Spleen (tissue), 7 donors: ENCODE data around the gene OR6B1.

Experiments used
- POLR2A ChIP-seq, 3 donors: fragments of 450-650 bp; IDR thresholded peaks; one replicate each; pipeline ENCODE4 v1.5.1; 2017; ENCODE audit warnings: antibody characterized with exemption in 3 of 3, mild to moderate bottlenecking in 1 of 3
- POLR2AphosphoS5 ChIP-seq, 3 donors: sonication (generic); formaldehyde crosslinking; IDR thresholded peaks; one replicate each; pipeline ENCODE4 v1.5.1; 2017; ENCODE audit warnings: antibody characterized with exemption in 3 of 3
- TF ChIP-seq, protein P1 (sequence below), 11 experiments: fragments of 200-600 bp in 7 of 11; fragments of 450-650 bp in 4 of 11; sonication (generic) in 4 of 11; IDR thresholded peaks in 8 of 11; conservative IDR thresholded peaks in 3 of 11; 1 replicate in 7 of 11; 2 replicates in 4 of 11; pipeline versions ENCODE4 v1.4.0 to v1.8.0; 2016 to 2021; ENCODE audit warnings: antibody characterized with exemption in 11 of 11, inconsistent platforms in 4 of 11, mild to moderate bottlenecking in 1 of 11
- donor health status: DM: no; HTN: no; CAD: no; lungs with moderate emphysema.
- donor health status: DM: no; HTN: no; CAD: no.
- donor health status: DM: no; HTN: no; CAD: no.

DNA sequence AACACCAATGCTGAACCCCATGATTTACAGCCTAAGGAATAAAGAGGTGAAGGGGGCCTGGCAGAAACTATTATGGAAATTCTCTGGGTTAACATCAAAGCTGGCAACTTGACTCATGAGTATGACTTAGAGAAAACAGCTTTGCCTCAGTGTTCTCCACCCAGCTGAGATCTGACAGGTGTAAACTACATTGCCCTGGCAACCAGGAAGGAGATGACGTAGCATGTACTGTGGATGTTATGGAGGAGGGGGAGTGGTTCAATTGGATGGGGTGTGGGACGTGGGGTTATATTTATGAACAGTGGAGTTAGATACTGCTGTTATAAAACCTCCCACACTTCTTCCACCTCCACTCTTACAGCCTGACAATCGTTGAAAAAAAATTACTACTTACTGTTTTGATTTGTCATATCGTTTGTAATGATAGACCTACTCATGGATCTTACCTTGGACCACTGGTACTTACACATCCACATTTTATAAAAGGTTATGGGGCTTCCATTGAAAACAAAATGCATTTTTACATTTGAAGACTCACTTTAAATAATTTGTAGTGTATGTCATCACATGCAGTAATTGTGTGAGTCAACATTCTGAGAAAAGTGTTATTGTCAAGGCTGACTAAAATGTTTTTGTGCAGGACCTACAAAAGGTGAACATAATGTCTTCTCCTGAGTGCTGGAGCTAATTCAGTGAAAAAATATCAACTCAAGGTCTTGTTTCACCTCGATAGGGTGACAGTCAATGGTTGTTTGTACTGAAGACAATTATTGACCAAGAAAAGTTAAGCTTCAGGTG, 39.1 kb upstream of the OR6B1 start:
- TF ChIP-seq, protein P1, sequence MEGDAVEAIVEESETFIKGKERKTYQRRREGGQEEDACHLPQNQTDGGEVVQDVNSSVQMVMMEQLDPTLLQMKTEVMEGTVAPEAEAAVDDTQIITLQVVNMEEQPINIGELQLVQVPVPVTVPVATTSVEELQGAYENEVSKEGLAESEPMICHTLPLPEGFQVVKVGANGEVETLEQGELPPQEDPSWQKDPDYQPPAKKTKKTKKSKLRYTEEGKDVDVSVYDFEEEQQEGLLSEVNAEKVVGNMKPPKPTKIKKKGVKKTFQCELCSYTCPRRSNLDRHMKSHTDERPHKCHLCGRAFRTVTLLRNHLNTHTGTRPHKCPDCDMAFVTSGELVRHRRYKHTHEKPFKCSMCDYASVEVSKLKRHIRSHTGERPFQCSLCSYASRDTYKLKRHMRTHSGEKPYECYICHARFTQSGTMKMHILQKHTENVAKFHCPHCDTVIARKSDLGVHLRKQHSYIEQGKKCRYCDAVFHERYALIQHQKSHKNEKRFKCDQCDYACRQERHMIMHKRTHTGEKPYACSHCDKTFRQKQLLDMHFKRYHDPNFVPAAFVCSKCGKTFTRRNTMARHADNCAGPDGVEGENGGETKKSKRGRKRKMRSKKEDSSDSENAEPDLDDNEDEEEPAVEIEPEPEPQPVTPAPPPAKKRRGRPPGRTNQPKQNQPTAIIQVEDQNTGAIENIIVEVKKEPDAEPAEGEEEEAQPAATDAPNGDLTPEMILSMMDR (IDR thresholded peaks at IDR 0.05 in 8 of 11, conservative IDR thresholded peaks at IDR 0.05 in 3 of 11), result no peak
- TF ChIP-seq POLR2A (IDR thresholded peaks at IDR 0.05) (no peak), POLR2AphosphoS5 (IDR thresholded peaks at IDR 0.05) (no peak)
